ELF-1 (cell line): ENCODE data around the gene DSN1.

Source experiments
- DNase-seq: peaks from one replicate; pipeline ENCODE4 v3.0.0-alpha.2; 2016; ENCODE audit warnings: low read depth, low spot score

DSN1 gene

DNA sequence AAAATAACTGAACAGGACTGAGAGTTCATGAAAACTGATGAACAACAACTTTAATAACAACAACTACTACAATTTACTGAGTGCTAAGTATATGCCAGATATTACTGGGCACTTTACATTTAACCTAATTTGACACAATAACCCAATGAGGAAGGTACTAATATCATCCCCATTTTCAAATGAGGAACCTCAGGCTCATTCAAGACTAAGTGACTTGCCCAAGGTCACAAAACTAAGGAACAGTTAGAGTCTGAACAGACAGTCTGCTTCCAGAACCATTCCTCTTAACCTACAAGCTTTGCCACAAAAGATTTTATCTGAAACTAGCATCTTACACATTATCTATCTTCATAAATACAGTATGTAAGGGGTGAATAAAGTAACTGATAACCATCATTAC lies 17.1 kb downstream of the DSN1 start:
- no peak for DNase-seq

GRCh38 chr20:36754656-36755222 lies 18.8 kb downstream of the DSN1 start:
- peak; percentile 66 for DNase-seq

GRCh38 chr20:36752582-36752981 lies 21.0 kb downstream of the DSN1 start:
- no peak for DNase-seq

DNA sequence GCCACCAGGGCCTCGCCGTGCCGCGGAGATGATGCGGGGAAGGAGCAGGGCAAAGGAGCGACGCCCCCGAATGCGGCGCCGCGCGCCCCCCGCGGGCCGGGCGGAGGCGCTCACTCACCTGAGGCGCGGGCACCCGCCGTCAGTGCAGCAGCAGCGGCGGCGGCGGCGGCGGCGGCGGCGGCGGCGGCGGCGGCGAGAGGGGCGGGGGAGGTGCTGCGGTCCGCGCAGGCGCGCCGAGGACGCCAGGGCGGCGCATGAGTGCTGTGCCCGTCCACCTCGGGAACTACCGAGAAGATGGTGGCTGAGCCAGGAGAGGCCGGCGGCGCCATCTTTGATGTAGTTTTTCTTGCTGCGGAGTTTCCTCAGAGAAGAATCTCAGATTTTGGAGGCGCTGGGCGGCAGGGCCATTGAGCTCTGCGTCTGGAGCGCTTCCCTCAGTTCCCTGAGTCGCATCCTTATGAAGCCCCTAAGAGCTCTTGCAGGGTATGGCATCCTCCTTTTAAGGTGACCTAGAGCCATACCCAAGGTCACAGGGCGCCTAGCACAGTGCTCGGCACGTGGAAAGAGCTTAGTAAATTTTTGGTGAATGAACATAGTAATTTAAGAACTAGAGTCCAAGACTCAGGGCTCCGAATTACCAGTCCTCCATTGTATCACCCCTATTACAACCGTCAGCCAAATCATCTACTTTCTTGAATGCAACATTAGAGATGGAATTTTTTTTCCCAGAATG lies 27.5 kb downstream of the DSN1 start, which contains the start of gene NDRG3:
Gene NDRG3, minus strand, starts transcription at position 164 of the 733 bp plus-strand sequence. CDS start 24,355 bp downstream, outside the sequence.
- peak; percentile 93 for DNase-seq

- peak; percentile 39 for DNase-seq
Measured at GRCh38 chr20:36745234-36745926, 28.2 kb downstream of the DSN1 start.

- peak; percentile 45 for DNase-seq
Measured at GRCh38 chr20:36744764-36745191, 28.8 kb downstream of the DSN1 start.

- peak; percentile 31 for DNase-seq
Measured at GRCh38 chr20:36744243-36744642, 29.3 kb downstream of the DSN1 start.

GRCh38 chr20:36742558-36742957 lies 31.0 kb downstream of the DSN1 start:
- DNase-seq = no peak

DNA sequence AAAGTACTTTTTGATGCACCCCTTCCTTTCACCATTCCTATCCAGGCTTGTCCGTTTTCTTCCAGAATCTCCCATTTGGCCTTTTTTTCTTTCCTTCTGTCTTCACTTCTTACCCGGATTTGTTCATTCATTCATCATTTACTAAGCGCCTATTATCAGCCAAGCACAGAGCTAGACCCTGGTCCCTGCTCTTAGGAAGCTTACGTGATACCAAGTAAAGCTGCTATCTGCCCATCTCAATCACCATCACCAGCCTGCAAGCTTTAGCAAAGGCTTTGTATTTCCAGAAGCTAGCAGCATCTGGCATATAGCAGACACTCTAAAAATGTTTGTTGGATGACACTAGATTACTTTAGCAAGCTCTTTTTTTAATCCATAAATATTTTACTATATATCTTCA lies 32.5 kb downstream of the DSN1 start:
- DNase-seq = no peak

DNA sequence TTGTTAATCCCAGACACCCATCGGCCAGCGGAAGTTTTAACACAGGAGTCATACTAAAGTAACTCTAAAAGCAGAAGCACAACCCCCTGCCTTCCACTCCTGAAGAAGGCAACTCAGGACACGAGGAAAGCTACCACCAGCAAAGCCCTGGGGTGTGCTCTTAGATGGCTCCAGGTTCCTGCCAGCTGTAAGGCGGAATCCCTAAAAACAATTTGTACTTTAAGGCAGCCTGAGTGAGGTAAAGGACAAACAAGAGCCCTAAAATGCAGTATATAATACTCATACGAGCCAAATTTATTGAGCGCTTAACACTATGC lies 36.4 kb downstream of the DSN1 start:
- no peak for DNase-seq

DNA sequence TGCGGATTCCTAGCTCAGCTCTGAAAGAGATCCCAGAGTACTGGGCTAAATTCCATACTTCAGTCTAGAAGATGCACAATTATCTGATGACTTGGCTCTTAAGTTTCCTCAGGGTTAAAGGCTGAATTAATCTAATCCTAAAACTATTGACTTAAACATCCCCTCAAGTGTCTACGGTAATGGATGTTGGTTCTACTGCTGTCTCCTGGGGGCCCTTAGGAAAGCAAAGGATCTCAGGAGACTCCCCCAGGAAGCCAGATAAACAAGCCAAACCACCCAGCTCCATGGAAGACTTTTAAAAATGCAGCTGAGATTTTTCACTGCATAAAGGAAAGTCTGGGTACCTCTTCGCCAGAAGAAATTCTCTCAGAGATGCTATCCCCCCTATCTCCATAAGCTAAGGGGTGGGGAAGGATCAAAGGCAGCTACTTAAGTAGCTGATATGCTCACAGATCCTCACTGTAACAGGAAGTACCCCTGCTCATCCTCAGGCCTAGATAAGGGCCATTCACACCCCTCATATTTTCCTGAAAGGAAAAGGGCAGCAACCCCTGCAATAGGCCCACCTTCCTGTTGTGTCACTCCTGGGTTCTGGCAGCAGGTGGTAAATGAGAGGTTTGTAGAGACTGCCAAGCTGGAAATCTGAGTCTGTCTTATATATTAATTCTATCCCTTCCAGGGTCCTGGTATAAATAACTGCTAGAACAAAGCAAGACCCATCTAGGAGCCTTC lies 36.9 kb downstream of the DSN1 start:
- DNase-seq = peak; percentile 28

GRCh38 chr20:36732456-36732855 lies 41.1 kb downstream of the DSN1 start:
- no peak for DNase-seq

- DNase-seq = peak; percentile 17
Measured at GRCh38 chr20:36728986-36729385, 44.6 kb downstream of the DSN1 start.

- DNase-seq = no peak
Measured at GRCh38 chr20:36726168-36726567, 47.4 kb downstream of the DSN1 start.

DNA sequence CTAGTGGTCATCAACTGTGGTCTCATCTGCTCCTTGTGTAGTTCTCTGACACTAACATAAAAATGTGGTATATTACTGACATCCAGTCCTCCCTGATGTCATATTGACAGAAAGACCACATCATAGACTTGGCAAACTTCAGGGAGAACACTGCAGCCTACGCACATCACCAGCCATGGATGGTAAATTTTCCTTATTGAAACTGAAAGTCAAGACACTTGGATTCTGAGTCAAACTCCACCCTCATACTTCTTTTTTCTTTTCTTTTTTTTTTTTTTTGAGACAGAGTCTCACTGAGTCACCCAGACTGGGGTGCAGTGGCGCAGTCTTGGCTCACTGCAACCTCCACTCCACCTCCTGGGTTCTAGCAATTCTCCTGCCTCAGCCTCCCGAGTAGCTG lies 53.1 kb downstream of the DSN1 start:
- no peak for DNase-seq

DNA sequence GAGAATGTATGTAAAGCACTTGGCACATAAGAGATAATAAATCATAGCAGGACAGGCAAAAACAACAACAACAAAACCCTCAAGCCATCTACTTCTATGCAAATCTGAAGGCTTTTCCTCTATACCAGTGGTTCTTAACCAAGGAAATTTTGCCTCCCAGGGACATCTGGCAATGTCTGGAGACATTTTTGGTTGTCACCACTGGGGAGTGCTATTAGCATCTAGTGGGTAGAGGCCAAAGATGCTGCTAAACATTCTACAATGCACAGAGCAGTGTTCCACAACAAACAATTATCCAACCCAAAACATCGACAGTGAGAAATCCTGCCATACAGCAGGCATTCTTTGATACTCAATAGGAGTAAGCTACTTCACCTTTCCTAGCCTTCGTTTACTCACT lies 55.9 kb downstream of the DSN1 start:
- DNase-seq = no peak

- DNase-seq = no peak
Measured at GRCh38 chr20:36717021-36717420, 56.5 kb downstream of the DSN1 start.

GRCh38 chr20:36712775-36713174 lies 60.8 kb downstream of the DSN1 start:
- DNase-seq = no peak

DNA sequence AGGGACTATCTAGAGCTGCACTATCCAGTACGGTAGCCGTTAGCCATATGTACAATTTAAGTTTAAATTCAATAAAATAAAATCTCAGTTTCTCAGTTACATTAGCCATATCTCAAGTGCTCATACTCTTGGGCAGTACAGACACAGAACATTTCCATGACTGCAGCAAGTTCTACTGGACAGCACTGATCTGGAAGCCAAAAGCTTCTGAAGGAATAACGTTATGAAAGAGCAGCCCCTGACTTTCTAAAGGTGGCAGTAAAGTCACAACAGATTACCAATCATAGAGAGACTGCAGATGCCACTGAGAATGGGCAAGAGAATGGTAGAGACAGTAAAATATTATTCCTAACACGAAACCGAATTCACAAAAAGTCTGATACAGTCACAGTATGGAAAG lies 64.4 kb downstream of the DSN1 start:
- no peak for DNase-seq

- no peak for DNase-seq
Measured at GRCh38 chr20:36703530-36703929, 70.0 kb downstream of the DSN1 start.
